ENCODE data around the gene MTHFD2L. TPM values are rescaled to one million over a fixed set of nuclear protein-coding genes. Genes with fewer than 3 reads are reported as not detected.

MTHFD2L gene
- total RNA-seq, 1 donor from 2014 or later = 14.6 TPM

GRCh38 chr4:74235135-74235534, 77.2 kb downstream of the MTHFD2L start:
- peaks cover 3% of the 10 kb centered on the region for H3K36me3 Mint-ChIP-seq
- no peaks in the 10 kb centered on the region for H3K4me1 Mint-ChIP-seq (ENCODE audit: unreplicated experiment)
- no peak overlapping the region for H3K27ac Mint-ChIP-seq
- H3K4me3 Mint-ChIP-seq = no peak overlapping the region
- TF ChIP-seq CTCF (conservative IDR thresholded peaks at IDR 0.05) = no peak
- peaks cover 6% of the 10 kb centered on the region for H3K9me3 Mint-ChIP-seq
- DNase-seq (ENCODE audit: extremely low spot score, unreplicated experiment) = no peak
- H3K27me3 Mint-ChIP-seq = no peaks in the 10 kb centered on the region

GRCh38 chr4:74237425-74237966, 79.6 kb downstream of the MTHFD2L start:
- Mint-ChIP-seq H3K4me3 (no peak overlapping the region), H3K4me1 (ENCODE audit: unreplicated experiment) (no peaks in the 10 kb centered on the region), H3K36me3 (peaks cover 3% of the 10 kb centered on the region), H3K27me3 (no peaks in the 10 kb centered on the region), H3K9me3 (peaks cover 6% of the 10 kb centered on the region), H3K27ac (no peak overlapping the region)
- DNase-seq (ENCODE audit: extremely low spot score, unreplicated experiment) = no peak
- no peak for TF ChIP-seq CTCF (conservative IDR thresholded peaks at IDR 0.05)

- no peaks in the 10 kb centered on the region for H3K27me3 Mint-ChIP-seq
- H3K4me1 Mint-ChIP-seq (ENCODE audit: unreplicated experiment) = no peaks in the 10 kb centered on the region
- no peak overlapping the region for H3K27ac Mint-ChIP-seq
- no peak for TF ChIP-seq CTCF (conservative IDR thresholded peaks at IDR 0.05)
- no peak for DNase-seq (ENCODE audit: extremely low spot score, unreplicated experiment)
- H3K36me3 Mint-ChIP-seq = no peaks in the 10 kb centered on the region
- H3K9me3 Mint-ChIP-seq = no peaks in the 10 kb centered on the region
- H3K4me3 Mint-ChIP-seq = no peak overlapping the region
These were observed 86.1 kb downstream of the MTHFD2L start for GRCh38 chr4:74244049-74244448.

- no peaks in the 10 kb centered on the region for H3K27me3 Mint-ChIP-seq
- H3K36me3 Mint-ChIP-seq = no peaks in the 10 kb centered on the region
- no peak for TF ChIP-seq CTCF (conservative IDR thresholded peaks at IDR 0.05)
- H3K9me3 Mint-ChIP-seq = peaks cover 13% of the 10 kb centered on the region
- no peak overlapping the region for H3K4me3 Mint-ChIP-seq
- DNase-seq (ENCODE audit: extremely low spot score, unreplicated experiment) = no peak
- no peaks in the 10 kb centered on the region for H3K4me1 Mint-ChIP-seq (ENCODE audit: unreplicated experiment)
- H3K27ac Mint-ChIP-seq = no peak overlapping the region
These were observed 95.0 kb downstream of the MTHFD2L start for GRCh38 chr4:74252933-74253332.

GRCh38 chr4:74254386-74254785, 96.5 kb downstream of the MTHFD2L start:
- H3K4me1 Mint-ChIP-seq (ENCODE audit: unreplicated experiment) = no peaks in the 10 kb centered on the region
- no peak for TF ChIP-seq CTCF (conservative IDR thresholded peaks at IDR 0.05)
- H3K9me3 Mint-ChIP-seq = peaks cover 13% of the 10 kb centered on the region
- H3K36me3 Mint-ChIP-seq = no peaks in the 10 kb centered on the region
- H3K4me3 Mint-ChIP-seq = no peak overlapping the region
- no peaks in the 10 kb centered on the region for H3K27me3 Mint-ChIP-seq
- no peak overlapping the region for H3K27ac Mint-ChIP-seq
- no peak for DNase-seq (ENCODE audit: extremely low spot score, unreplicated experiment)

GRCh38 chr4:74255096-74255495, 97.2 kb downstream of the MTHFD2L start:
- Mint-ChIP-seq H3K4me1 (ENCODE audit: unreplicated experiment) (no peaks in the 10 kb centered on the region), H3K9me3 (peaks cover 13% of the 10 kb centered on the region), H3K4me3 (no peak overlapping the region), H3K36me3 (no peaks in the 10 kb centered on the region), H3K27ac (no peak overlapping the region), H3K27me3 (no peaks in the 10 kb centered on the region)
- no peak for DNase-seq (ENCODE audit: extremely low spot score, unreplicated experiment)
- TF ChIP-seq CTCF (conservative IDR thresholded peaks at IDR 0.05) = no peak

All from type B pancreatic cell (in vitro differentiated cells).